Endothelial cell of coronary artery (primary cell): Measurements from ENCODE around the gene PIK3R1. TPM values are rescaled to one million over a fixed set of nuclear protein-coding genes. Genes with fewer than 3 reads are reported as not detected.

Experiments used
- total RNA-seq: library from RNA; depleted of rRNA; stranded (reverse); fragments of >200 nt; gene quantifications from 2 replicates; pipeline ENCODE4 v1.2.3, GENCODE V29; 2014

Gene PIK3R1
- 20.6 and 38.2 TPM in 2 replicates for total RNA-seq

DNA sequence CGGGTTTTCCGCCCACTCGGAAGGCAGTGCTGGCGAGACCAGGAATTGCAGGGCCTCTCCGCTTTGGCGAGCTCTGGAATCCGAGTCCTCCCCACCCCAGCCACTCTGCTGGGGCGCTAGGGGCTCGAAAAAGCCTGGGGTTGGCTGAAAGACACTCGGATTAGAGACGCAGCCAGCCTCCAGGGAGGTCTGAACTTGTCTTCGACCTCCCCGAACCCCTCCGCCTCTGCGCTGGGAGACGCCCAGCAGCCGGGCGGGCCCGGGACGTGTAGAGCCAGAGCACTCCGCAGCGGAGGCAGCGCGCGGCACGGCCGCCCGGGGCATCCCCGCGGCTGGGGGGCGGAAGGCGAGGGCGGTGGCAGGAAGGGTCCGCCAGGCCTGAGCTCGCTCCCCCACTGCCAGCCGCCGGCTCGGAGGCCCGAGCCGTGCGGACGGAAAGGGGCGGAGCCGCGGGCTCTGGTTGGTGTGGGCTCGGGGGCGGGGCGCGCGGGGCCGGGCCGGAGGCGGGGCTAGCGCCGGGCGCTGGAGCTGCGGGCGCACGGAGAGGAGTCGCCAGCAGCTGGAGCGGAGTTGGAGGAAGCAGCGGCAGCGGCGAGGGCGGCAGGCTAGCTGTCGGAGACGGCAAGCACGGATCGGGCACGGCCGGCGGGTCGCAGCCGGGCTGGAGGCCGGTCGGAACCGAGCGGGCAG lies at the start of gene PIK3R1:
Gene PIK3R1, plus strand, starts transcription at position 549 of the 690 bp plus-strand sequence. CDS start 10,920 bp downstream, outside the sequence.

